Endothelial cell of umbilical vein (primary cell): ENCODE results near the gene MCU. TPM values are rescaled to one million over a fixed set of nuclear protein-coding genes. Genes with fewer than 3 reads are reported as not detected.

Source experiments
- BruUV-seq: library from RNA; stranded (reverse); fragments of 400-500 nt; replicated peaks from 2 replicates; lab custom pipeline; 2021; lab: Mats Ljungman, UMichigan
- CTCF ChIA-PET: fragments of 300-600, 350-600 bp; sonication (Branson Sonifier 250); formaldehyde crosslinking; loops from one replicate; lab custom pipeline; 2021; ENCODE audit warnings: antibody characterized with exemption, inconsistent platforms; lab: Charles Lee
- POLR2A ChIA-PET: fragments of 300-600, 350-600 bp; sonication (Branson Sonifier 250); formaldehyde crosslinking; loops from one replicate; lab custom pipeline; 2021; ENCODE audit warnings: antibody characterized with exemption, inconsistent platforms; lab: Charles Lee
- DNase-seq: peaks from one replicate; pipeline ENCODE4 v3.0.0-alpha.2; 2011; ENCODE audit warnings: low read depth, low spot score
- FAIRE-seq: peaks from 2 replicates; lab custom pipeline; 2011; peaks lifted over from hg19 to GRCh38; lab: Jason Lieb, UNC
- H2AFZ ChIP-seq: 2 replicates; pipeline ENCODE4 v1.6.0; 2012; ENCODE audit warnings: low read depth, low read length, control low read depth, inconsistent platforms
- H3K27ac ChIP-seq: 2 replicates; pipeline ENCODE4 v1.5.1; 2011; ENCODE audit warnings: low read depth, mild to moderate bottlenecking, control low read depth, low read length, moderate library complexity; ENCODE audit not compliant: insufficient read depth
- H3K27me3 ChIP-seq, 2 experiments: 2 replicates each; pipeline versions ENCODE4 v1.6.0 to v1.6.1; 2011; ENCODE audit warnings: low read length in 2 of 2, mixed read lengths in 1 of 2; ENCODE audit not compliant: control insufficient read depth in 2 of 2, insufficient read depth in 2 of 2
- H3K36me3 ChIP-seq, 2 experiments: 2 replicates in 1 of 2; 3 replicates in 1 of 2; pipeline ENCODE4 v1.5.1; 2011; ENCODE audit warnings: low read length in 2 of 2, mild to moderate bottlenecking in 1 of 2, moderate library complexity in 1 of 2; ENCODE audit not compliant: control insufficient read depth in 2 of 2, insufficient read depth in 2 of 2; ENCODE audit errors: extremely low read depth in 1 of 2
- H3K4me1 ChIP-seq: 3 replicates; pipeline ENCODE4 v1.5.1; 2011; ENCODE audit warnings: mild to moderate bottlenecking, low read length; ENCODE audit not compliant: control insufficient read depth, insufficient read depth; ENCODE audit errors: extremely low read depth
- H3K4me2 ChIP-seq: 2 replicates; pipeline ENCODE4 v1.6.1; 2011; ENCODE audit warnings: low read length, control low read depth, mixed read lengths; ENCODE audit not compliant: insufficient read depth
- H3K4me3 ChIP-seq, 3 experiments: fragments of 200-600 bp in 1 of 3; sonication (generic), shearing (Covaris generic) in 1 of 3; replicated peaks in 1 of 3; 2 replicates each; pipeline ENCODE4 v1.5.1; 2011 to 2016; ENCODE audit warnings: control low read depth in 3 of 3, low read length in 3 of 3, mild to moderate bottlenecking in 2 of 3, inconsistent platforms in 1 of 3, low read depth in 1 of 3, moderate library complexity in 1 of 3; ENCODE audit not compliant: insufficient read depth in 1 of 3
- H3K79me2 ChIP-seq: 2 replicates; pipeline ENCODE4 v1.6.0; 2012; ENCODE audit warnings: low read length, inconsistent platforms; ENCODE audit not compliant: control insufficient read depth, insufficient read depth
- H3K9ac ChIP-seq: replicated peaks from 2 replicates; pipeline ENCODE3; 2011; ENCODE audit warnings: low read length, control low read depth; ENCODE audit not compliant: insufficient read depth; ENCODE audit errors: extremely low read depth
- H3K9me1 ChIP-seq: replicated peaks from 3 replicates; pipeline ENCODE4 v1.6.0; 2011; ENCODE audit warnings: mild to moderate bottlenecking, low read length; ENCODE audit not compliant: control insufficient read depth, insufficient read depth; ENCODE audit errors: extremely low read depth
- H3K9me3 ChIP-seq: replicated peaks from 2 replicates; pipeline ENCODE4 v1.5.1; 2012; ENCODE audit warnings: low read length, inconsistent platforms; ENCODE audit not compliant: control insufficient read depth, insufficient read depth
- H4K20me1 ChIP-seq: replicated peaks from 2 replicates; pipeline ENCODE3; 2011; ENCODE audit warnings: mild to moderate bottlenecking, low read length; ENCODE audit not compliant: control insufficient read depth, insufficient read depth; ENCODE audit errors: extremely low read depth
- EZH2 ChIP-seq: IDR thresholded peaks from 2 replicates; pipeline ENCODE4 v1.6.1; 2012; ENCODE audit warnings: borderline replicate concordance, low read depth, mild to moderate bottlenecking, moderate library complexity, low read length, inconsistent platforms; ENCODE audit not compliant: severe bottlenecking
- FOS ChIP-seq: IDR thresholded peaks from 2 replicates; pipeline ENCODE4 v1.6.1; 2011; ENCODE audit warnings: mild to moderate bottlenecking, low read length, moderate library complexity, borderline replicate concordance; ENCODE audit not compliant: insufficient read depth
- GATA2 ChIP-seq: IDR thresholded peaks from 2 replicates; pipeline ENCODE4 v1.7.0; 2011; ENCODE audit warnings: low read depth, mild to moderate bottlenecking, moderate library complexity, mixed read lengths, low read length; ENCODE audit not compliant: insufficient read length, insufficient read depth
- JUN ChIP-seq: IDR thresholded peaks from 2 replicates; pipeline ENCODE4 v1.6.1; 2011; ENCODE audit warnings: borderline replicate concordance, low read depth; ENCODE audit not compliant: insufficient read length, insufficient read depth
- MYC ChIP-seq: IDR thresholded peaks from one replicate; pipeline ENCODE4 v1.6.1; 2011; ENCODE audit warnings: mild to moderate bottlenecking, low read depth, low read length
- POLR2A ChIP-seq: IDR thresholded peaks from 2 replicates; pipeline ENCODE4 v1.6.1; 2012; ENCODE audit warnings: low read depth, mild to moderate bottlenecking, control low read depth, low read length
- POLR2AphosphoS5 ChIP-seq: IDR thresholded peaks from 2 replicates; pipeline ENCODE4 v1.6.1; 2012; ENCODE audit warnings: low read depth, mild to moderate bottlenecking, control low read depth, low read length, moderate library complexity; ENCODE audit not compliant: insufficient read depth
- dilution Hi-C: fragments of 300-500 bp; cut with MboI; formaldehyde crosslinking; loops from one replicate; pipeline ENCODE4 v1.15.0; 2019; ENCODE audit warnings: low sequenced_read_pairs; ENCODE audit not compliant: extremely low pct_ligation_motif_present
- intact Hi-C: fragments of 100-400 bp; cut with micrococcal nuclease; formaldehyde crosslinking; loops from one replicate; pipeline ENCODE4 v1.10.0; 2022
- polyA plus RNA-seq, 4 experiments: library from polyadenylated mRNA; depleted of rRNA in 3 of 4; stranded (reverse) in 3 of 4; unstranded in 1 of 4; fragments of >200 nt; gene quantifications; 2 replicates each; pipeline versions ENCODE4 v1.2.1 to v1.2.3, GENCODE V29; 2011 to 2012; ENCODE audit warnings: missing spikeins in 1 of 4
- total RNA-seq: library from RNA; stranded (reverse); gene quantifications from 2 replicates; pipeline ENCODE4 v1.2.3, GENCODE V29; 2021
- TF ChIP-seq, protein P1 (sequence below), 2 donors: IDR thresholded peaks; 1 replicate in 1 of 2; 2 replicates in 1 of 2; pipeline ENCODE4 v1.5.1; 2011; ENCODE audit warnings: low read length in 2 of 2, mild to moderate bottlenecking in 2 of 2, moderate library complexity in 2 of 2, control low read depth in 1 of 2, inconsistent platforms in 1 of 2, low read depth in 1 of 2; ENCODE audit not compliant: insufficient read depth in 1 of 2; ENCODE audit errors: extremely low read depth in 1 of 2
- TF ChIP-seq, protein P2 (sequence below): IDR thresholded peaks from 2 replicates; pipeline ENCODE4 v1.6.1; 2011; ENCODE audit not compliant: insufficient read depth, insufficient read length

The MCU gene
- total and polyA plus RNA-seq, 2 donors (not counting 3 experiments of a cell fraction or from before 2014, with no cell fraction given) = 25.2 to 37.2 TPM

DNA sequence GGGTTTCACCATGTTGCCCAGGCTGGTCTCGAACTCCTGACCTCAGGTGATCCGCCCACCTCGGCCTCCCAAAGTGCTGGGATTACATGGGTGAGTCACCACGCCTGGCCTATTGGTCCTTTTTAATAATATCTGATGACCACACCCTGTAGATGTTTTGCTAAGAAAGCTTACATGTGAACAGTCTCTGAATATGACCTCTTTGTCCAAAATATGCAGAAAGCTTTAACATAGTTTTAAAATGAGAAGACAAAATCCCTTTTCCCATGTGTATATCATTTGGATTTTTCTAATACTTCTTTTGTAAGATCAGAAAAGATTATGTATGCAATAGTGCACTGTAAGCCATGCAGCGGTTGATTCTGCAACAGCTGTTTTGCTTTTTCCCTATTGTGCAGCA is 38.5 kb downstream of the MCU start:
- CTCF ChIA-PET = interaction anchor here (0.8 kb wide), 1 partner anchor 22 kb away, joined by 3 read pairs; no protein-coding TSS in a partner anchor
- FAIRE-seq = no peak
- no peaks in the 10 kb centered on the region for H3K4me1 ChIP-seq
- no TSS peak for BruUV-seq
- no peak for DNase-seq
- no peak overlapping the region for H3K9ac ChIP-seq
- TF ChIP-seq POLR2AphosphoS5 (no peak), GATA2 (no peak), EZH2 (no peak), MYC (no peak), POLR2A (no peak), JUN (no peak), FOS (no peak)
- TF ChIP-seq, protein P1, sequence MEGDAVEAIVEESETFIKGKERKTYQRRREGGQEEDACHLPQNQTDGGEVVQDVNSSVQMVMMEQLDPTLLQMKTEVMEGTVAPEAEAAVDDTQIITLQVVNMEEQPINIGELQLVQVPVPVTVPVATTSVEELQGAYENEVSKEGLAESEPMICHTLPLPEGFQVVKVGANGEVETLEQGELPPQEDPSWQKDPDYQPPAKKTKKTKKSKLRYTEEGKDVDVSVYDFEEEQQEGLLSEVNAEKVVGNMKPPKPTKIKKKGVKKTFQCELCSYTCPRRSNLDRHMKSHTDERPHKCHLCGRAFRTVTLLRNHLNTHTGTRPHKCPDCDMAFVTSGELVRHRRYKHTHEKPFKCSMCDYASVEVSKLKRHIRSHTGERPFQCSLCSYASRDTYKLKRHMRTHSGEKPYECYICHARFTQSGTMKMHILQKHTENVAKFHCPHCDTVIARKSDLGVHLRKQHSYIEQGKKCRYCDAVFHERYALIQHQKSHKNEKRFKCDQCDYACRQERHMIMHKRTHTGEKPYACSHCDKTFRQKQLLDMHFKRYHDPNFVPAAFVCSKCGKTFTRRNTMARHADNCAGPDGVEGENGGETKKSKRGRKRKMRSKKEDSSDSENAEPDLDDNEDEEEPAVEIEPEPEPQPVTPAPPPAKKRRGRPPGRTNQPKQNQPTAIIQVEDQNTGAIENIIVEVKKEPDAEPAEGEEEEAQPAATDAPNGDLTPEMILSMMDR (IDR thresholded peaks at IDR 0.05; ENCODE audit: extremely low read depth in 1 of 2, insufficient read depth in 1 of 2, low read depth in 1 of 2, low read length in 2 of 2) = no peak
- TF ChIP-seq, protein P2, sequence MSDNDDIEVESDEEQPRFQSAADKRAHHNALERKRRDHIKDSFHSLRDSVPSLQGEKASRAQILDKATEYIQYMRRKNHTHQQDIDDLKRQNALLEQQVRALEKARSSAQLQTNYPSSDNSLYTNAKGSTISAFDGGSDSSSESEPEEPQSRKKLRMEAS = no peak
- H3K36me3 ChIP-seq = no peaks in the 10 kb centered on the region
- intact Hi-C loops = no loop called here
- no peak overlapping the region for H2AFZ ChIP-seq
- no peak overlapping the region for H3K4me2 ChIP-seq
- POLR2A ChIA-PET = no interaction called here
- H3K9me3 ChIP-seq = no peaks in the 10 kb centered on the region
- peaks cover 7% of the 10 kb centered on the region for H3K79me2 ChIP-seq
- no peak overlapping the region for H3K4me3 ChIP-seq
- no peak overlapping the region for H3K27ac ChIP-seq
- H3K27me3 ChIP-seq = no peaks in the 10 kb centered on the region
- no peaks in the 10 kb centered on the region for H3K9me1 ChIP-seq
- H4K20me1 ChIP-seq = no peaks in the 10 kb centered on the region
- dilution Hi-C loops = no loop called here
